ENCODE results near the gene STAC2.

- TF ChIP-seq CTCF (IDR thresholded peaks at IDR 0.05) (no peak), POLR2A (IDR thresholded peaks at IDR 0.05) (no peak)
Observed at GRCh38 chr17:39213852-39214251, 11.9 kb downstream of the STAC2 start.

Data from body of pancreas (tissue), 4 donors.